Lower leg skin (tissue), 4 donors: Measurements from ENCODE around the gene CLCN1. TPM values are rescaled to one million over a fixed set of nuclear protein-coding genes. Genes with fewer than 3 reads are reported as not detected.

Source experiments
- DNase-seq, 2 donors: peaks; one replicate each; pipeline ENCODE4 v3.0.0-alpha.2; 2019; ENCODE audit warnings: low spot score in 2 of 2
- H3K4me3 ChIP-seq: fragments of 200-600 bp; sonication (generic); 2 replicates; pipeline ENCODE4 v1.5.1; 2017; ENCODE audit warnings: mild to moderate bottlenecking, low read depth; ENCODE audit not compliant: poor library complexity, severe bottlenecking
- CTCF ChIP-seq, 3 donors: fragments of 450-650 bp; IDR thresholded peaks; one replicate each; pipeline ENCODE4 v1.5.1; 2016; ENCODE audit warnings: antibody characterized with exemption in 3 of 3, mild to moderate bottlenecking in 3 of 3, moderate library complexity in 2 of 3
- POLR2A ChIP-seq, 2 donors: fragments of 450-650 bp; IDR thresholded peaks; one replicate each; pipeline ENCODE4 v1.6.1; 2016 to 2017; ENCODE audit warnings: antibody characterized with exemption in 2 of 2, mild to moderate bottlenecking in 1 of 2, moderate library complexity in 1 of 2
- WGBS, 2 donors: methylation state at CpG; one replicate each; pipeline ENCODE4 v1.1.5; 2018; 5-methylcytosine and 5-hydroxymethylcytosine counted together
- intact Hi-C: fragments of 100-400 bp; cut with DNase I; formaldehyde crosslinking; loops from one replicate; pipeline ENCODE4 v1.15.0; 2023; ENCODE audit warnings: low total_unique reads
- total RNA-seq, 4 donors: library from RNA; depleted of rRNA; stranded (reverse); fragments of >200 nt; gene quantifications; one replicate each; pipeline ENCODE4 v1.1.0, GENCODE V29; 2016

Gene CLCN1
- total RNA-seq, 4 donors from 2014 or later, result not detected

- WGBS, 2 donors, result 96 to 100% methylated on average over 1 of the region's 1 CpG
- intact Hi-C loops, result no loop called here
- DNase-seq, result no peak
- no peak overlapping the region for H3K4me3 ChIP-seq
- TF ChIP-seq POLR2A (IDR thresholded peaks at IDR 0.05), result no peak
- TF ChIP-seq CTCF (IDR thresholded peaks at IDR 0.05), result no peak
These were observed 52.5 kb downstream of the CLCN1 start for GRCh38 chr7:143368387-143368786.

GRCh38 chr7:143369678-143370651 is 54.1 kb downstream of the CLCN1 start:
- no peak overlapping the region for H3K4me3 ChIP-seq
- intact Hi-C loops, result loop anchor here (2.0 kb wide), 1 partner anchor 47 kb away; no protein-coding TSS in a partner anchor
- DNase-seq, result no peak
- TF ChIP-seq POLR2A (IDR thresholded peaks at IDR 0.05) (no peak), CTCF (IDR thresholded peaks at IDR 0.05) (no peak)
- WGBS, 2 donors, result 79 to 82% methylated on average over 12 of the region's 12 CpGs

GRCh38 chr7:143372070-143372469 is 56.2 kb downstream of the CLCN1 start:
- DNase-seq, result peak in 1 of 2 donors; percentile 63
- 45 to 48% methylated on average over 4 of the region's 4 CpGs for WGBS, 2 donors
- intact Hi-C loops, result no loop called here
- no peak for TF ChIP-seq POLR2A (IDR thresholded peaks at IDR 0.05)
- no peak for TF ChIP-seq CTCF (IDR thresholded peaks at IDR 0.05)
- no peak overlapping the region for H3K4me3 ChIP-seq

- H3K4me3 ChIP-seq, result no peak overlapping the region
- intact Hi-C loops, result no loop called here
- DNase-seq, result no peak
- 82 to 92% methylated on average over 4 of the region's 4 CpGs for WGBS, 2 donors
- TF ChIP-seq POLR2A (IDR thresholded peaks at IDR 0.05) (no peak), CTCF (IDR thresholded peaks at IDR 0.05) (no peak)
These were observed 57.4 kb downstream of the CLCN1 start for GRCh38 chr7:143373255-143373794.

- no peak for TF ChIP-seq POLR2A (IDR thresholded peaks at IDR 0.05)
- TF ChIP-seq CTCF (IDR thresholded peaks at IDR 0.05), result no peak
- intact Hi-C loops, result no loop called here
- H3K4me3 ChIP-seq, result no peak overlapping the region
- DNase-seq, result no peak
- 81 to 90% methylated on average over 5 of the region's 5 CpGs for WGBS, 2 donors
These were observed 58.6 kb downstream of the CLCN1 start for GRCh38 chr7:143374561-143374960.
